K562 (cell line): ENCODE data around the gene MLH3. TPM values are rescaled to one million over a fixed set of nuclear protein-coding genes. Genes with fewer than 3 reads are reported as not detected.
A peak's percentile ranks its signal among the peaks of the same experiment; 100 is the strongest.

Experiments
- ATAC-seq: fragments of 200-7000 bp; cut with Tn5 transposase; 3 replicates; pipeline ENCODE4 v1.9.1; 2020; ENCODE audit warnings: moderate library complexity
- BruUV-seq: library from RNA; stranded (reverse); fragments of 400-500 nt; replicated peaks from 2 replicates; lab custom pipeline; 2021; lab: Mats Ljungman, UMichigan
- CTCF ChIA-PET: fragments of 300-600 bp; formaldehyde crosslinking; extraction: SDS; loops from one replicate; lab custom pipeline; 2021; ENCODE audit warnings: low intra/inter-chr PET ratio; lab: Yijun Ruan, JAX
- POLR2A ChIA-PET: fragments of 300-600, 350-650 bp; sonication (Branson Sonifier 250); formaldehyde crosslinking; extraction: SDS; loops from one replicate; lab custom pipeline; 2021; ENCODE audit warnings: antibody characterized with exemption, inconsistent platforms; lab: Yijun Ruan, JAX
- DNase-seq, 4 experiments: peaks; one replicate each; pipeline versions ENCODE4 v3.0.0 to v3.0.0-alpha.2; 2011 to 2018; ENCODE audit warnings: low spot score in 3 of 4, mixed read lengths in 3 of 4; ENCODE audit errors: extremely low read depth in 1 of 4
- FAIRE-seq: peaks from 2 replicates; lab custom pipeline; 2011; peaks lifted over from hg19 to GRCh38; lab: Jason Lieb, UNC
- H2AFZ ChIP-seq: 2 replicates; pipeline ENCODE4 v1.6.0; 2011; ENCODE audit warnings: low read depth, low read length, control low read depth, inconsistent platforms
- H3K27ac ChIP-seq: fragments of 200-600 bp; 3 replicates; pipeline ENCODE4 v1.8.0; 2011; ENCODE audit warnings: low read depth, mild to moderate bottlenecking, control low read depth, inconsistent platforms, low read length, moderate library complexity, mixed read lengths; ENCODE audit errors: extremely low read depth
- H3K27me3 ChIP-seq, 2 experiments: fragments of 300-600 bp in 1 of 2; 2 replicates in 1 of 2; 3 replicates in 1 of 2; pipeline versions ENCODE4 v1.6.0 to v1.8.0; 2011; ENCODE audit warnings: inconsistent platforms in 2 of 2, low read length in 2 of 2, mild to moderate bottlenecking in 1 of 2, mixed read lengths in 1 of 2, moderate library complexity in 1 of 2; ENCODE audit not compliant: control insufficient read depth in 2 of 2, insufficient read depth in 2 of 2
- H3K36me3 ChIP-seq: fragments of 300-600 bp; 3 replicates; pipeline ENCODE4 v1.8.0; 2011; ENCODE audit warnings: mild to moderate bottlenecking, low read length, inconsistent platforms; ENCODE audit not compliant: control insufficient read depth, insufficient read depth
- H3K4me1 ChIP-seq, 2 experiments: fragments of 200-600 bp in 1 of 2; replicated peaks in 1 of 2; 2 replicates in 1 of 2; 3 replicates in 1 of 2; pipeline versions ENCODE4 v1.5.1 to v1.8.0; 2011; ENCODE audit warnings: inconsistent platforms in 2 of 2, low read length in 2 of 2, mild to moderate bottlenecking in 1 of 2, mixed read lengths in 1 of 2, moderate library complexity in 1 of 2; ENCODE audit not compliant: control insufficient read depth in 2 of 2, insufficient read depth in 2 of 2
- H3K4me2 ChIP-seq: 2 replicates; pipeline ENCODE4 v1.6.1; 2011; ENCODE audit warnings: low read length, control low read depth, inconsistent platforms, mixed read lengths; ENCODE audit not compliant: insufficient read depth
- H3K4me3 ChIP-seq: fragments of 200-600 bp; sonication (generic), shearing (Covaris generic); 2 replicates; pipeline ENCODE4 v1.5.1; 2016; ENCODE audit warnings: control low read depth, inconsistent platforms
- H3K79me2 ChIP-seq: fragments of 200-600 bp; 3 replicates; pipeline ENCODE4 v1.8.0; 2011; ENCODE audit warnings: low read length, inconsistent platforms; ENCODE audit not compliant: control insufficient read depth, insufficient read depth
- H3K9ac ChIP-seq, 2 experiments: 2 replicates each; pipeline versions ENCODE4 v1.6.0 to v1.6.1; 2011; ENCODE audit warnings: low read depth in 2 of 2, low read length in 2 of 2, control low read depth in 1 of 2, inconsistent platforms in 1 of 2, mild to moderate bottlenecking in 1 of 2, mixed read lengths in 1 of 2; ENCODE audit not compliant: insufficient read depth in 1 of 2
- H3K9me1 ChIP-seq: one replicate; pipeline ENCODE4 v1.6.0; 2011; ENCODE audit warnings: inconsistent platforms, mild to moderate bottlenecking, low read length, moderate library complexity; ENCODE audit not compliant: control insufficient read depth, insufficient read depth
- H3K9me3 ChIP-seq: replicated peaks from 2 replicates; pipeline ENCODE4 v1.5.1; 2011; ENCODE audit warnings: low read depth, low read length, inconsistent platforms; ENCODE audit not compliant: control insufficient read depth, insufficient read depth
- H4K20me1 ChIP-seq: replicated peaks from 2 replicates; pipeline ENCODE4 v1.6.1; 2011; ENCODE audit warnings: low read length, inconsistent platforms, mixed read lengths; ENCODE audit not compliant: control insufficient read depth, insufficient read depth
- ATF7 ChIP-seq: fragments of 450-650 bp; IDR thresholded peaks from 2 replicates; pipeline ENCODE4 v1.7.1; 2014; ENCODE audit warnings: mild to moderate bottlenecking, moderate library complexity
- EGR1 ChIP-seq: fragments of 450-650 bp; conservative IDR thresholded peaks from 2 replicates; pipeline ENCODE4 v1.6.1; 2017; ENCODE audit warnings: mild to moderate bottlenecking
- EP400 ChIP-seq: fragments of 450-650 bp; IDR thresholded peaks from 2 replicates; pipeline ENCODE4 v1.6.1; 2017; ENCODE audit warnings: antibody characterized with exemption, mild to moderate bottlenecking, moderate library complexity
- ETV5 ChIP-seq: sonication (generic); formaldehyde crosslinking; IDR thresholded peaks from 2 replicates; pipeline ENCODE4 v1.4.0; 2020; ENCODE audit warnings: low read depth, mild to moderate bottlenecking, missing genetic modification reagents
- FOXA3 ChIP-seq, 2 experiments: fragments of 450-650 bp in 1 of 2; sonication (generic) in 1 of 2; formaldehyde crosslinking; IDR thresholded peaks in 1 of 2; conservative IDR thresholded peaks in 1 of 2; 2 replicates each; pipeline versions ENCODE4 v1.4.0 to v1.8.0; 2020 to 2022; ENCODE audit warnings: mild to moderate bottlenecking in 2 of 2, missing genetic modification reagents in 1 of 2
- GABPA ChIP-seq: fragments of 200-800 bp; sonication (Bioruptor generic); conservative IDR thresholded peaks from 2 replicates; pipeline ENCODE4 v1.6.1; 2016; ENCODE audit warnings: low read depth, missing genetic modification characterization, missing compliant biosample characterization
- MBD2 ChIP-seq: sonication (generic); IDR thresholded peaks from 2 replicates; pipeline ENCODE4 v1.6.1; 2016; ENCODE audit warnings: low read depth, borderline replicate concordance
- NCOA1 ChIP-seq: fragments of 450-650 bp; IDR thresholded peaks from 2 replicates; pipeline ENCODE4 v1.6.1; 2016; ENCODE audit warnings: low read depth
- TCF3 ChIP-seq: sonication (generic); formaldehyde crosslinking; IDR thresholded peaks from 2 replicates; pipeline ENCODE4 v1.4.0; 2020; ENCODE audit warnings: mild to moderate bottlenecking, missing genetic modification reagents
- TEAD1 ChIP-seq, 2 experiments: fragments of 450-650 bp in 1 of 2; sonication (generic) in 1 of 2; formaldehyde crosslinking; IDR thresholded peaks; 2 replicates each; pipeline versions ENCODE4 v1.4.0 to v1.8.0; 2020 to 2022; ENCODE audit warnings: mild to moderate bottlenecking in 2 of 2, missing genetic modification reagents in 1 of 2
- ZNF444 ChIP-seq: fragments of 250-450 bp; sonication (Bioruptor Pico); IDR thresholded peaks from 2 replicates; pipeline ENCODE4 v1.4.0; 2020; ENCODE audit warnings: mild to moderate bottlenecking, moderate library complexity
- WGBS: fragments of 100-300 bp; shearing (Covaris generic); methylation state at CpG from one replicate; pipeline ENCODE4 v1.1.6; 2016; ENCODE audit warnings: low coverage, mixed read lengths; ENCODE audit not compliant: insufficient coverage; ENCODE audit errors: missing lambda C conversion rate; 5-methylcytosine and 5-hydroxymethylcytosine counted together
- in situ Hi-C: fragments of 300-500 bp; cut with MboI; formaldehyde crosslinking; loops from 4 replicates; pipeline ENCODE4 v1.15.0; 2018; ENCODE audit warnings: inconsistent platforms, mixed read lengths
- intact Hi-C: fragments of 100-400 bp; cut with micrococcal nuclease; formaldehyde crosslinking; loops from 2 replicates; pipeline ENCODE4 v1.14.2; 2022
- polyA plus RNA-seq, 8 experiments: library from polyadenylated mRNA; depleted of rRNA in 4 of 8; stranded (reverse) in 5 of 8; unstranded in 3 of 8; fragments of >200 nt; fragmentation: Nextera tagmentation in 2 of 8; fragmentation: Illumina TruSeq in 1 of 8; extraction: Ambion mirVana in 2 of 8; extraction: Trizol in 1 of 8; gene quantifications; 2 replicates each; pipeline versions ENCODE4 v1.2.1 to v1.2.3, GENCODE V29; 2011 to 2014; ENCODE audit warnings: inconsistent platforms in 1 of 8, missing spikeins in 1 of 8
- total RNA-seq, 7 experiments: library from RNA; depleted of rRNA in 6 of 7; stranded (reverse); fragments of >200 nt in 6 of 7; fragmentation: Illumina TruSeq in 2 of 7; extraction: Trizol in 2 of 7; gene quantifications; 2 replicates each; pipeline versions ENCODE4 v1.2.1 to v1.2.3, GENCODE V29; 2011 to 2021; ENCODE audit warnings: low replicate concordance in 1 of 7
- TF ChIP-seq, protein P1 (sequence below): fragments of 200-800 bp; sonication (Bioruptor generic); IDR thresholded peaks from 2 replicates; pipeline ENCODE4 v1.6.1; 2016; ENCODE audit warnings: missing genetic modification characterization, missing compliant biosample characterization
- TF ChIP-seq, protein P2 (sequence below), 3 experiments: IDR thresholded peaks in 2 of 3; conservative IDR thresholded peaks in 1 of 3; 2 replicates each; pipeline ENCODE4 v1.5.1; 2011 to 2012; ENCODE audit warnings: low read length in 3 of 3, mild to moderate bottlenecking in 3 of 3, control low read depth in 2 of 3, improper control_type of control experiment in 1 of 3, inconsistent platforms in 1 of 3, low read depth in 1 of 3, mixed read lengths in 1 of 3, moderate library complexity in 1 of 3; ENCODE audit not compliant: insufficient read depth in 2 of 3

Gene MLH3
- total and polyA plus RNA-seq, 9 of the 15 experiments (the other 6 are each of a cell fraction or from before 2014, with no cell fraction given): 5.9 to 15.3 (median 10.7) TPM

DNA sequence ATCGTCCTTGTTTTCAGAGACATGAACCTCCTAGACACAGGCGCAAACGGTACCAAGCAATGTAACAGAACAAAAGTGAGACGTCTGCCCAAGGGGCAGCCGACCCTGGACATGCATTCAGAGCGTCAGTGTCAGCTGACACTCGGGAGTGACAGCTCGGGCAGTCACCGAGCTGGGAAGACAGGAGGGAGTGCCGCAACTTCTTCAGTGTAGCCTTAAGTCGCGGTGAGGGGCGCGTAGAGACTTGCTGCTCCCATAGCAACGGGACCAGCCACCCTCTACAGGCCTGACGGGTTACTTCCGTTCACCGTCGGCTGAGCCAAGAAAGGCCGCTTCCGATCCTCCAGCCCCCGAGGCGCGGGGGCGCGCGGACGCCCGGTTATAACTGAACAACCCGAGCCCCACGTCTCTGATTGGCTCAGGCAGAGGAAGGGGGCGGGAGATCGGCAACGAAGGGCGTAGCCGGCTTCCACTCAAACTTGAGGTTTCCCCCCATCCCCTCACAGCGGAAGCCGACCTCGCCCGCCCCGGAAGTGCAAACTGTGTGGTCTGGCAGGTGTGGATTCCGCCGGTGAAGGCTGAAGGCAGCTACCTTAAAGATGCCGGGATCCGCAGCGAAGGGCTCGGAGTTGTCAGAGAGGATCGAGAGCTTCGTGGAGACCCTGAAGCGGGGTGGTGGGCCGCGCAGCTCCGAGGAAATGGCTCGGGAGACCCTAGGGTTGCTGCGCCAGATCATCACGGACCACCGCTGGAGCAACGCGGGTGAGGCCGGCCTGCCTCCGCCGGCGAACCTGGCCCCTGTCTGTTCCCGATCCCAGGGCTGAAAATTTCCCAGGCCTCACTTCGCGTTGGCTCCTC lies 48.6 kb downstream of the MLH3 start, which contains the start of gene EIF2B2:
Gene EIF2B2, plus strand, starts transcription at position 530 of the 858 bp plus-strand sequence. Its CDS starts 70 bp downstream, at position 600.
- Histone ChIP-seq H2AFZ (peak within 1 kb of the TSS; percentile 94), H3K9ac (peak within 1 kb of the TSS; percentile 75 to 96), H3K4me1 (peaks cover 5 to 8% of the 10 kb centered on the region in 2 experiments; a peak in 2 of 5 replicates), H3K27ac (peak within 1 kb of the TSS; percentile 80), H3K79me2 (peaks cover 21% of the 10 kb centered on the region), H4K20me1 (no peaks in the 10 kb centered on the region), H3K9me1 (no peaks in the 10 kb centered on the region), H3K27me3 (no peaks in the 10 kb centered on the region), H3K9me3 (no peaks in the 10 kb centered on the region; the same call in 1 of the 2 replicates), H3K4me2 (peak within 1 kb of the TSS; percentile 95), H3K4me3 (peak within 1 kb of the TSS; percentile 85), H3K36me3 (peaks cover 34% of the 10 kb centered on the region)
- CTCF ChIA-PET: no interaction called here
- FAIRE-seq (peak; percentile 89), DNase-seq (peak; percentile 92 to 96 (median 94)), ATAC-seq (peak; percentile 98)
- intact Hi-C loops: loop anchor here (5.0 kb wide), 1 partner anchor 55 kb away; no protein-coding TSS in a partner anchor
- TSS peak; percentile 96 for BruUV-seq
- WGBS: under 1% methylated on average over 39 of the region's 66 CpGs
- POLR2A ChIA-PET: interaction anchor here (0.9 to 1.7 kb wide), 3 partner anchors 12 to 67 kb away, joined by 3 to 6 read pairs (median 4); partner anchors contain the start of gene ZC2HC1C
- in situ Hi-C loops: no loop called here
- TF ChIP-seq MBD2 (peak; percentile 63), ETV5 (CRISPR knock-in tag) (peak; percentile 86), NCOA1 (no peak), GABPA (tag) (peak; percentile 97), EGR1 (peak; percentile 91), TCF3 (no peak), EP400 (peak; percentile 53; the same call in 1 of the 2 replicates), ATF7 (peak; percentile 38; the same call in 1 of the 2 replicates), TEAD1 (CRISPR knock-in tag; IDR thresholded peaks at IDR 0.05) (no peak), FOXA3 (CRISPR knock-in tag; conservative IDR thresholded peaks at IDR 0.05 in 1 of 2, IDR thresholded peaks at IDR 0.05 in 1 of 2) (0 out of 4 replicates have a peak, but pooled peaks of 1 of the 2 experiments have one; percentile 29), ZNF444 (CRISPR knock-in tag) (no peak)
- TF ChIP-seq, protein P1, sequence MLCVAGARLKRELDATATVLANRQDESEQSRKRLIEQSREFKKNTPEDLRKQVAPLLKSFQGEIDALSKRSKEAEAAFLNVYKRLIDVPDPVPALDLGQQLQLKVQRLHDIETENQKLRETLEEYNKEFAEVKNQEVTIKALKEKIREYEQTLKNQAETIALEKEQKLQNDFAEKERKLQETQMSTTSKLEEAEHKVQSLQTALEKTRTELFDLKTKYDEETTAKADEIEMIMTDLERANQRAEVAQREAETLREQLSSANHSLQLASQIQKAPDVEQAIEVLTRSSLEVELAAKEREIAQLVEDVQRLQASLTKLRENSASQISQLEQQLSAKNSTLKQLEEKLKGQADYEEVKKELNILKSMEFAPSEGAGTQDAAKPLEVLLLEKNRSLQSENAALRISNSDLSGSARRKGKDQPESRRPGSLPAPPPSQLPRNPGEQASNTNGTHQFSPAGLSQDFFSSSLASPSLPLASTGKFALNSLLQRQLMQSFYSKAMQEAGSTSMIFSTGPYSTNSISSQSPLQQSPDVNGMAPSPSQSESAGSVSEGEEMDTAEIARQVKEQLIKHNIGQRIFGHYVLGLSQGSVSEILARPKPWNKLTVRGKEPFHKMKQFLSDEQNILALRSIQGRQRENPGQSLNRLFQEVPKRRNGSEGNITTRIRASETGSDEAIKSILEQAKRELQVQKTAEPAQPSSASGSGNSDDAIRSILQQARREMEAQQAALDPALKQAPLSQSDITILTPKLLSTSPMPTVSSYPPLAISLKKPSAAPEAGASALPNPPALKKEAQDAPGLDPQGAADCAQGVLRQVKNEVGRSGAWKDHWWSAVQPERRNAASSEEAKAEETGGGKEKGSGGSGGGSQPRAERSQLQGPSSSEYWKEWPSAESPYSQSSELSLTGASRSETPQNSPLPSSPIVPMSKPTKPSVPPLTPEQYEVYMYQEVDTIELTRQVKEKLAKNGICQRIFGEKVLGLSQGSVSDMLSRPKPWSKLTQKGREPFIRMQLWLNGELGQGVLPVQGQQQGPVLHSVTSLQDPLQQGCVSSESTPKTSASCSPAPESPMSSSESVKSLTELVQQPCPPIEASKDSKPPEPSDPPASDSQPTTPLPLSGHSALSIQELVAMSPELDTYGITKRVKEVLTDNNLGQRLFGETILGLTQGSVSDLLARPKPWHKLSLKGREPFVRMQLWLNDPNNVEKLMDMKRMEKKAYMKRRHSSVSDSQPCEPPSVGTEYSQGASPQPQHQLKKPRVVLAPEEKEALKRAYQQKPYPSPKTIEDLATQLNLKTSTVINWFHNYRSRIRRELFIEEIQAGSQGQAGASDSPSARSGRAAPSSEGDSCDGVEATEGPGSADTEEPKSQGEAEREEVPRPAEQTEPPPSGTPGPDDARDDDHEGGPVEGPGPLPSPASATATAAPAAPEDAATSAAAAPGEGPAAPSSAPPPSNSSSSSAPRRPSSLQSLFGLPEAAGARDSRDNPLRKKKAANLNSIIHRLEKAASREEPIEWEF: no peak
- TF ChIP-seq, protein P2, sequence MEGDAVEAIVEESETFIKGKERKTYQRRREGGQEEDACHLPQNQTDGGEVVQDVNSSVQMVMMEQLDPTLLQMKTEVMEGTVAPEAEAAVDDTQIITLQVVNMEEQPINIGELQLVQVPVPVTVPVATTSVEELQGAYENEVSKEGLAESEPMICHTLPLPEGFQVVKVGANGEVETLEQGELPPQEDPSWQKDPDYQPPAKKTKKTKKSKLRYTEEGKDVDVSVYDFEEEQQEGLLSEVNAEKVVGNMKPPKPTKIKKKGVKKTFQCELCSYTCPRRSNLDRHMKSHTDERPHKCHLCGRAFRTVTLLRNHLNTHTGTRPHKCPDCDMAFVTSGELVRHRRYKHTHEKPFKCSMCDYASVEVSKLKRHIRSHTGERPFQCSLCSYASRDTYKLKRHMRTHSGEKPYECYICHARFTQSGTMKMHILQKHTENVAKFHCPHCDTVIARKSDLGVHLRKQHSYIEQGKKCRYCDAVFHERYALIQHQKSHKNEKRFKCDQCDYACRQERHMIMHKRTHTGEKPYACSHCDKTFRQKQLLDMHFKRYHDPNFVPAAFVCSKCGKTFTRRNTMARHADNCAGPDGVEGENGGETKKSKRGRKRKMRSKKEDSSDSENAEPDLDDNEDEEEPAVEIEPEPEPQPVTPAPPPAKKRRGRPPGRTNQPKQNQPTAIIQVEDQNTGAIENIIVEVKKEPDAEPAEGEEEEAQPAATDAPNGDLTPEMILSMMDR (IDR thresholded peaks at IDR 0.05 in 2 of 3, conservative IDR thresholded peaks at IDR 0.05 in 1 of 3; ENCODE audit: insufficient read depth in 2 of 3, low read depth in 1 of 3, low read length in 3 of 3): peak in 2 of 3 experiments; percentile 14 to 21; a peak in 2 of 6 replicates
